ENCODE data around the gene MBD2. TPM values are rescaled to one million over a fixed set of nuclear protein-coding genes. Genes with fewer than 3 reads are reported as not detected.
A peak's percentile ranks its signal among the peaks of the same experiment; 100 is the strongest.
"Not testable (repeated sequence)": the region's sequence is repeated elsewhere in the genome, so short reads cannot be mapped to it uniquely, and the experiment has no call there.

MBD2 gene
- total RNA-seq, 2 donors from 2014 or later, result 91.6 to 151 TPM

DNA sequence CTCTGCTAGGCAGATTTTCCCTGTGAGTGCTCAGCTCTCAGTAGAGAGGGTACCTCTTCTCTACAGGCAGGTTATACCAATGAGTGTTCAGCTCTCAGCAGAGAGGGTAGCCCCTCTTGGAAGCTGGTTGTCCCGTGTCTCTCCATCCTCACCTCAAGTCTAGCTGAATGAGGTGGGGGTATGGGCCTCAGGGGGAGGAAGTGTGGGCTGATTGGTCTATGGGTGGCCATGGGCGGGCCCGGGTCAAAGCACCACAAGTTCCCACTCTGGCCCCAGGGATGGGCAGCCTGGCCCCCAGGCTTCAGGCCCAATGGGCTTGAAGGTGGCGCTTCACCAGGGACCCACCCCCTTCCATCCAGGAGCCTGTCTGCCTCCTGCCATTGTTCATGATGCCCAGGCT lies 17.0 kb upstream of the MBD2 start:
- Mint-ChIP-seq H3K36me3 (no peaks in the 10 kb centered on the region), H3K27ac (no peak overlapping the region), H3K9me3 (no peaks in the 10 kb centered on the region)
- no peak for DNase-seq (ENCODE audit: low spot score in 2 of 2)
- ATAC-seq, result no peak

DNA sequence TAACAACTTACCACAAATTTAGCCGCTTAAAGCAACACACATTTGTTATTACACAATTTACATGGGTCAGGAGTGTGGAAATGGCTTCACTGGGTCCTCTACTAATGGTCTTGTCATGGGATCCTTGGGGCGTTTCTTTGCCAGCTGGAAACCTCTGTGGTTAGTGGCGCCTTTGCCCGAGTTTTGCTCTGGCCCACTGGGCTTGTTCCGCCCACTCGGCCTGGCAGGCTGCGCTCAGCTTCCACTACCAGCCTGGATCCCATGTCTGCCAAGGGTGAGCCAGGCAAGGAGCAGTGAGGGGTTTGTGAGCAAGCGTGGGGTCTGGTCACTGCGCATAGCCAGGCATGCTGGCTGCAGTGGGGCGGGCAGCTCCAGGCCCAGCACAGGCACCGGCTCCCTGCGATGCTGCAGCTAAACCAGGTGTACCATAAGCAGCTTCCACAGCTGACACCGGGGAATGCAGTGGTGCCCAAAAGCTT lies 16.2 kb upstream of the MBD2 start:
- H3K36me3 Mint-ChIP-seq, result no peaks in the 10 kb centered on the region
- H3K9me3 Mint-ChIP-seq, result no peaks in the 10 kb centered on the region
- no peak for ATAC-seq
- no peak for DNase-seq (ENCODE audit: low spot score in 2 of 2)
- no peak overlapping the region for H3K27ac Mint-ChIP-seq

DNA sequence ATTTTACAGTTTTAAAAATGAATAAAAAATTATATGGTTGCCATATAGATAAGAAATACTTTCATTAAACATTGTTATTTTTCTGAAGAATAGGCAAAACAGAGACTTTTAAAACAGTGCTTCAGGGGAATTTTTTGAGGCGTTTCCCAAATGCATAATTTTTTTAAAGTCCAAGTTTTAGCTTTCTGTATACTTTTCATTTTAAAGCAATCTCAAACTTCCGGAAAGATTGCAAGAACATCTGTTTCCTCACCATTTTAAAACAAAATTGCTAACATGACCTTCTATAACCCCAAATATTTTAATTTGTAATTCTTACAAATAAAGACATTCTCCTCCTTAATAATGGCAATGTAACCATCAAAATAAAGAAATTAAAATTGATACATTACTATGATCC lies 15.1 kb upstream of the MBD2 start:
- DNase-seq (ENCODE audit: low spot score in 2 of 2) (no peak), ATAC-seq (no peak)
- no peak overlapping the region for H3K27ac Mint-ChIP-seq
- H3K36me3 Mint-ChIP-seq, result no peaks in the 10 kb centered on the region
- no peaks in the 10 kb centered on the region for H3K9me3 Mint-ChIP-seq

DNA sequence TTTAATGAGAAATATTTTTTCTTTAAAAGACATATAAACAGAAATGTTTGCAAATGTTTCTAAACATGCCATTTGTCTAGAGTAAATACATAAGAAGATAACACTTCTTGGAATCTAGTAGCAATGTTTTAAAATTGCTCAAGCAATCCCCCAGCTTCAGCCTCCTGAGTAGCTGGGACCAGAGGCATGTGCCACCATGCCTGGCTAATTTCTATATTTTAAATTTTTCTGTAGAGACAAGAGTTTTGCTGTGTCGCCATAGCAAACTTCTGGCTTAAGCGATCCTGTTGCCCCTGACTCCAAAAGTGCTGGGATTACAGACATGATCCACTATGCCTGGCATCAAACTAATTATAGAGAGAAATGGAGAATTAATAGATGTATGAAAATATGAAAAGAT lies 14.6 kb upstream of the MBD2 start:
- no peak for ATAC-seq
- DNase-seq (ENCODE audit: low spot score in 2 of 2), result no peak
- H3K36me3 Mint-ChIP-seq, result no peaks in the 10 kb centered on the region
- H3K9me3 Mint-ChIP-seq, result no peaks in the 10 kb centered on the region
- H3K27ac Mint-ChIP-seq, result no peak overlapping the region

DNA sequence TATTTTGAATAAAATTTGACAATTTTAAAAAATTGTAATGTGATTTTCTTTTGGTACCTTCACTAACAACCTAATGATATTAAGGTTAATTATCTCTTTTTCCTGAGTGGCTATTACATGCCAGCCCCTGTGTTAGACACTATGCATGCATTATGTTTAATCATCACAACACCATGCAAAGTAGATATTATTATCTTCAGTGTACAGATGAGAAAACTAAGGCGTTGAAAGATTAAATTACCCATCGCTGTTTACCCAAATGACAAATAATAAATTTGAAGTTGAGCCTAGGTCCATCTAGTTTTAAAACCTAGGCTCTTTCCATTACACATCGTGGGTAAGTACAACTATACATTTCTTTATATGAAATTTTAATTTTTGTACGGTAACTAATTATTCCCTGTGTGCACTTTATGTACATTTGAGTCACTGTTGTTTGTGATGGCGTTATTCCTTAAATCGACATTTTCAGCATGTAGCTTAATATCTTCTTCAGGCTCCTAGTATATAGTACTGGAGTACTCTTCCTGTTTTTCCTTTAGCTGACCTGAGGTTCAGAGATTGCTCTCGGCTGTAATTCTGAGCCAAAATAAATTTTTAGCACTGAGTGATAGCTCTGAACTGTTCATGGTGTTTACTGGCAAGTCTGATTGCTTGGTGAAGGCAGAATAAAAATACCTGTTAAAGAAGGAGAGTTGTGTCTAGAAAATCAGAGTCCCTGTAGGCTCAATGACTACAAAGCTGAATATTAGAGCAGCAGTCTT lies 13.9 kb upstream of the MBD2 start:
- Mint-ChIP-seq H3K27ac (no peak overlapping the region), H3K36me3 (no peaks in the 10 kb centered on the region), H3K9me3 (no peaks in the 10 kb centered on the region)
- ATAC-seq (no peak), DNase-seq (ENCODE audit: low spot score in 2 of 2) (no peak)

DNA sequence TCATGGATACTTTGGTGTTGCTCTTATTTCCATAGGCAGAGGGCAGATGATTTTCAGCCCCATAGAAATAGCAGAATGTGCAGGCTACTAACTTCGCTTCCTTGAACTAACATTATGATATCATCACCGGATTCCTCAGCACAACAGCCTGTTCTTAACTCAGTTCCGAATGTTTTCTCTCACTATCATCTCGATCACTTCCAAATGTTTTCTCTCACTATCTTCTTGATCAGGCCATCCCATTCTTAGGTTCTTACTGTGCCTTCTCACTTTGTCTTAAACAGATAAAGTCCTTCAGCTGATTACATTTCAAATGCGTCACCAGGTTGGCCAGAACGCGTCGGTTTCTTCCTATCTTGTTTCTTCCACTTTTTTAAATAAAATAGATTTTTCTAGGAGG lies 11.4 kb upstream of the MBD2 start:
- ATAC-seq (no peak), DNase-seq (ENCODE audit: low spot score in 2 of 2) (no peak)
- H3K36me3 Mint-ChIP-seq, result no peaks in the 10 kb centered on the region
- no peaks in the 10 kb centered on the region for H3K9me3 Mint-ChIP-seq
- H3K27ac Mint-ChIP-seq, result no peak overlapping the region

DNA sequence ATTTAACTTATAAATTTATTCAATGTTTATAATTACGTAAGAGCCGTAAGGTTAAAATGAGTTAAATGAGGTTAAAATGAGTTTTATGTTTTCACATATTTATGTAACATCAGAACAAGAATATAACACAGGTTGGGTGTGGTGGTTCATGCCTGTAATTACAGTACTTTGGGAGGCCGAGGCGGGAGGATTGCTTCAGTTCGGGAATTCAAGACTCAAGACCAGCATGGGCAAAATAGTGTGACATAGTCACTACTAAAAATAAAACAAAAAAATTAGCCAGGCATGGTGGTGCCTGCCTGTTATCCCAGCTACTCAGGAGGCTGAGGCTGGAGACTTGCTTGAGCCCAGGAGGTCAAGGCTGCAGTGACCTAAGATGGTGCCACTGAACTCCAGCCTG lies 9.3 kb upstream of the MBD2 start:
- Mint-ChIP-seq H3K9me3 (no peaks in the 10 kb centered on the region), H3K27ac (no peak overlapping the region), H3K36me3 (no peaks in the 10 kb centered on the region)
- DNase-seq (ENCODE audit: low spot score in 2 of 2) (no peak), ATAC-seq (no peak)

DNA sequence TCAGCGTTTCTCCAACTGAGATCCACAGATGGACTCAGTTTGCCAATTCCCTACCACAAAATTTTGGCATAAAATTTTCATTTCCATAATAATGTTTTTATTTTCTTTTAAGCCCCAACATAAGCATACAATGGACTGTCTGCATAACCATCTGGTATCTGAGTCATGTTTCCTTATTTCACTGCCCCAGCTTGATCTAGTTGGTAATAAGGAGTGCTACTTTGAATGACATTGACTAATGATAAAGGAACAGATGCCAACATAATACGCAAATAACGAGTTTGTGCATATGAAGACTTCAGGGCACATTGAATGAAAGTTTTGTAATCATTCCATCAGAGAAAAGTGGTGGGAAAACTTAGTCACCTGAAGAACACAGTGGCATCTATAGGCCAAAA lies 8.8 kb upstream of the MBD2 start:
- no peak overlapping the region for H3K27ac Mint-ChIP-seq
- no peaks in the 10 kb centered on the region for H3K36me3 Mint-ChIP-seq
- no peaks in the 10 kb centered on the region for H3K9me3 Mint-ChIP-seq
- DNase-seq (ENCODE audit: low spot score in 2 of 2), result no peak
- no peak for ATAC-seq

DNA sequence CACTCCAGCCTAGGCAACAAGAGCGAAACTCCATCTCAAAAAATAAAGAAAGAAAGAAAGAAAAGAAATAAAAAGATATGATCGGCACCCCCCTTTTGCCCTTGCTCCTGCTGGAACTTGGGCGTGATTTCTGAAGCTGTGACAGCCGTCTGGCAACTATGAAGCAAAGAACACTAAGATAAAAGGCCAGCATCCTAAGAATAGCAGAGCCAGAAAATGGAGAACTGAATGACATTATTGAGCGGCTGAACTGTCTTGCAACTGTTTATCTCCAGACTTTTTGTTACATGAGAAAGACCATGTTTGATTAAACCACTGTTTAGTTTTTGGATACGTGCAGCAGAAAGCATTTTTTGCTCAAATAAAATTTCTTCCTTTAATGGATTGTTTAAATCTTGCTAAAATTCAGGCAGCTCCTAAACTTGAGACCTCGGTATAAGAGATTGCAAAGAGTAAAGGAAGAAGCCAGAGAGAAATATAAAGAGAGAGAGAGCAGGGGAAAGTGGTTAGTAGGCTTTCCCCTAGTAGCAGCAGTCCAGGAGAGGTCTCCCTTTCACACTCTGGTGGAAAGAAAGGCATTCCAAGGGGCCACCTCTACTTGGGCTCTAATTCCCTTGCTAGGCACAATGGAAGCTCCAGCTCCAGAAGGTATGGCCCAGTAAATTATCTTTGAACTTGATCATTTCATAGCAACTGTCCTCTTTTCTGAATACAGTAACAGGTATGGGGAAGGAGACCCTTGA lies 8.2 kb upstream of the MBD2 start:
- Mint-ChIP-seq H3K9me3 (no peaks in the 10 kb centered on the region), H3K36me3 (no peaks in the 10 kb centered on the region)

DNA sequence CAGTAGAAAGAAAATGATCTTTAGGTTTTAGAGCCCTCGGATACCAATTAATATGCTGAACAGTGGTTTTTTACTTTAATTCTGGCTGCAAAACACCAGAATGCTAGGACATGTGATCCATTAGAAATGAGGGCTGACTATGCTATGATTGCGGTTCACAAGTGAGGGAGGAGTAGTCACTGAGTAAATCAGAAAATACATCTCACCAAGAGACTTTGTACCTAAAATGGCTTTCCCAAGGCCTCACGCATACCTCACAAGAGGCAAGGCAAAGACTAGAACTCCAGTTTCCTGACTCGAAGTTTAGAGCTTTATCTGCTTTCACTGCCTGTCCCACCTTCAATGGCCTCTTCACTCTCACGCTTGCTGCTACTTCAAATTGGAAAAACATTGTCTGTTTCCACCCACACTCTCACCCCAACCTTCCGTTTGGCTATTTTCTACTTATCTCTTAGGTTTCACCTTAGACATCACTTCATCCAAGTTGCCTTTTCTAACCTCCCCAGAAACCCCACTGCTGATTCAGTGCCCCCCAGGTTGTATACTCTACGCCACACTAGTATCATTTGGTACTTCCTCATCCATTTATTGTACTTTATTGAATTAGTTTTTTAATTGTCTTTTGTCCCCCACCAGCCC lies 5.1 kb upstream of the MBD2 start:
- ATAC-seq, result peak; percentile 8 to 59
- no peak for DNase-seq (ENCODE audit: low spot score in 2 of 2)
- Mint-ChIP-seq H3K9me3 (no peaks in the 10 kb centered on the region), H3K36me3 (no peaks in the 10 kb centered on the region), H3K27ac (peak overlapping the region in 1 of 2 donors; percentile 13)

More for the DNA sequence above, 8.2 kb upstream of the MBD2 start:
- DNase-seq (ENCODE audit: low spot score in 2 of 2) (no peak), ATAC-seq (no peak)
- no peak overlapping the region for H3K27ac Mint-ChIP-seq

DNA sequence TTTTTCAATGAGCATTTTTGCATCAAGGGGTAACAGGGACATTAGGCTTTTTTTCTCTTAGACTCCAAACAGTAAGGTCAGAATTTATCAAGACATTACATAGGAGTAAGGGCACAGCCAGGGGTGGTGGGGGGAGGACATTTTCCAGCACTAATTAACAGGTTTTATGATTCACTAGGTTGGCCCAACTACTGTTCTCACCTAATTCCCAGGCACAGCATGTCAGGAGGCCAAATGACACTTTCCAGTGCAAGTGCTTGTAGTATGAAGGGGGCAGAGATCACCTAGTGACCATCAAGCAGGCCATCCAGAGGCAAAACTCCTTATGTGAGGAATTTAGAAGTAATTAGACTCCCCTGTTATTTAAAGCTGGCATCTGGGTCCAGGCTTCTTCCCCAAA lies 3.9 kb upstream of the MBD2 start:
- no peak for DNase-seq (ENCODE audit: low spot score in 2 of 2)
- Mint-ChIP-seq H3K27ac (no peak overlapping the region), H3K36me3 (peaks cover 0 to 5% of the 10 kb centered on the region in 2 donors), H3K9me3 (no peaks in the 10 kb centered on the region)
- ATAC-seq, result no peak

DNA sequence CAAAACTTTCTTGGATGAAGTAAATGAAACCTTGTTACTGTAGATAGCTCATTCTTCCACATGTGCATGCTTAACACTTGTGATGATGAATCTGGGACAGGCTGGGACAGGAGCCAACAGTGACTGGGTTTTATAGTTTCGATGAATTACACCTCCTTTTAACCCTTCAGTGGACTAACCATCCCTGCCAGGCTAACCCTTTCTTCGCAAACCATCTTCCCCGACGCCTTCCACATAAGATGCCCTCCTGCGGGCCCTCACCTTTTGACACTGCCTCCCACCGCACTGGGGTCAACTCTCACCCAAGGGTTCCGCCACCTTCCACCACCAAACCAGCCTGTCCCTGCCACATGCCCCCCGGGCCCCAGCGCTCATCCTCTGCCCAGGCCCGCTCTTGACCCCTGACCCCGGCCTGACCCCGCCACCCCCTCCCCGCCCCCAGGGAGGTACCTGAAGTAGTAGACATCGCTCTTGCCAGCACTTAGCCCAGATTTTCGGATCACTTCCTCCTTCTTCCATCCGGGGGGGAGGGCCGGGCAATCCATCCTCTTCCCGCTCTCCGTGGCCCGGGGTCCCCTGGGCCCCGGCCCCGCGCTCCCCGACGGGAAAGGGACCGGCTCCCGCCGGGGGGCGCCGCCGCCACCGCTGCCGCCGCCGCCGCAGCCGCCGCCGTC lies 764 bp downstream of the MBD2 start:
- peak; percentile 61 to 68 for ATAC-seq
- H3K36me3 Mint-ChIP-seq, result peaks cover 5 to 32% of the 10 kb centered on the region in 2 donors

DNA sequence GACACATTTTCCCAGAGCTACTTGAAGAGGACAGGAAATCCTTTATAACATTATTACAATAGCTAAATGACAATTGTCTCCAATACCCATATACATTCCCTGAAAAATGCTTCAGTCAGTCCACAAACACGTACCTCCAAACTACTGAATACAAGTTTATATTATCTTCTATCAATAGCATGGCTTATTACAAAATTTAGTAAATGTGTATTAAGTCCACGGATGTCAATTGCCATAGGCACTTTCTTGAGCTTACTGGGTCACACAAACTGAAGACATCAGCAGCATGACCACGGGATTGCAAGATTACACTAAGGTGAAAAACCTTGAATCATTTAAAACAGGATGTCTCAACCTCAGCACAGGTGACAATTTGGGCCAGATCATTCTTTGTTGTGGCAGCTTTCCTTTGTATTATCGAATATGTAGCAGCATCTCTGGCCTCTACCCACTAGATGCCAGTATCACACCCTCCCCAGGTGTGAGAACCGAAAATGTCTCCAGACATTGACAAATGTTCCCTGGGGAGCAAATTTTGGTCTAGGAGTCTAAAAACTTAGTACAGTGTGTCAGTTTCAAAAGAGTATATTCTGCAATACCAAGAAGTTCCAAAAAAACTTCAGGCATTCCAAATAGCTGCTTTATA lies 1.4 kb downstream of the MBD2 start:
- no peaks in the 10 kb centered on the region for H3K9me3 Mint-ChIP-seq
- DNase-seq (ENCODE audit: low spot score in 2 of 2) (peak; percentile 49 to 61), ATAC-seq (peak; percentile 68 to 70)
- H3K36me3 Mint-ChIP-seq, result peaks cover 5 to 32% of the 10 kb centered on the region in 2 donors
- peak overlapping the region; percentile 99 for H3K27ac Mint-ChIP-seq

More for the DNA sequence above, 764 bp downstream of the MBD2 start:
- DNase-seq (ENCODE audit: low spot score in 2 of 2), result peak; percentile 45 to 70
- H3K9me3 Mint-ChIP-seq, result no peaks in the 10 kb centered on the region
- H3K27ac Mint-ChIP-seq, result peak overlapping the region; percentile 99

DNA sequence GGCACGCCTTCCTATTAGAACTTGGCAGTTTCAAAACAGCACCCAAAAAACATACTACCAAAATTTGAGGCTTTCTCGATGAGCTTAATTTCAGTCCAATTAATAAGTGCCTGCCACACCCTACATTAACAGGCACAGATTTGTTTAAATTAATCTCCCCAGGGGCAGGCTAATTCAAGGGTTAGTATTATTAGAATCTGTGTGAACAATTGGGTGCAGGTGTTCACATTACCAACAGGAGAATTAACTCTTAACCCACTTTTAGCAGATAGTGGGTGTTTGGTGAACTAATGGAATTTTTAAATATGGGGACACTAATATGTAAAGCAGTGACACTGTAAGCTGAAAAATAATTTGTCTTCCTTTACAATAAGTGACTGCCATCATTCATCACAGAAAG lies 4.1 kb downstream of the MBD2 start:
- Mint-ChIP-seq H3K36me3 (peaks cover 5 to 32% of the 10 kb centered on the region in 2 donors), H3K27ac (no peak overlapping the region), H3K9me3 (no peaks in the 10 kb centered on the region)
- DNase-seq (ENCODE audit: low spot score in 2 of 2) (no peak), ATAC-seq (no peak)

DNA sequence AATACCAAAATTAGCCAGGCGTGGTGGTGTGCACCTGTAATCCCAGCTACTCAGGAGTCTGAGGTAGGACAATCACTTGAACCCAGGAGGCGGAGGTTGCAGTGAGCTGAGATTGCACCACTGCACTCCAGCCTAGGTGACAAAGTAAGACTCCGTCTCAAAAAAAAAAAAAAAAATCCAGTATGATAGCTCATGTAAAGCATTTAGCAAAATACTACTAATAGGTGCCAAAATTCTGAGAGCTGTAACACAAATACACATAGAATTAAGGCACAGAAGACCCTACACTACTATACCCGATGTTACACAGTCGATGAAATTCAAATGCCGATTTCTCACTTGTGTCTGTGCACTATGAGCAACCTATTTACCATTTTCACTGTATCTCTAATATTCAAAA lies 5.7 kb downstream of the MBD2 start:
- peaks cover 4 to 39% of the 10 kb centered on the region in 2 donors for H3K36me3 Mint-ChIP-seq
- not testable (repeated sequence) for H3K9me3 Mint-ChIP-seq; DNase-seq (ENCODE audit: low spot score in 2 of 2); H3K27ac Mint-ChIP-seq; ATAC-seq

DNA sequence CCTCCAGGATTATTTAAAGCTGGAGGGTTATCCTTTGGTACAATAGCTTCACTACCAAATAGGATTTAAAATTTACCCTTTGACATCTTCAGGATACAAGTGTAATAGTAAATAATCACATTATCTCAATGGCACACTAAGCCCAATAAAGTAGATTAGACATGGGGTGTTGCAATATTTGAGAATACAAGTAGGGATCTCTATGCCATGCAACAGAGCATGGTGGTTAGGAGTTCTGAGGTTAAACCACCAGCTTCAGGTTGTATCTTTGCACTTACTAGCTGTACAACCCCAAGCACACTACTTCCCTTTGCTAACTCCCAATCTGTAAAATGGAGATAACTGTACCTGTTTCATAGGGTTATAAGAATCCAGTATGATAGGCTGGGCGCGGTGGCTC lies 6.2 kb downstream of the MBD2 start:
- DNase-seq (ENCODE audit: low spot score in 2 of 2) (no peak), ATAC-seq (no peak)
- H3K9me3 Mint-ChIP-seq, result no peaks in the 10 kb centered on the region
- no peak overlapping the region for H3K27ac Mint-ChIP-seq
- peaks cover 0 to 39% of the 10 kb centered on the region in 2 donors for H3K36me3 Mint-ChIP-seq

Data from activated naive CD4-positive, alpha-beta T cell treated with anti-CD3 and anti-CD28 coated beads, Interleukin-2, amount 50 U/mL, for 72 hours (primary cell).